Endodermal cell (in vitro differentiated cells): ENCODE measurements around the gene PLEKHM1. TPM values are rescaled to one million over a fixed set of nuclear protein-coding genes. Genes with fewer than 3 reads are reported as not detected.
"Not testable (repeated sequence)": the region's sequence is repeated elsewhere in the genome, so short reads cannot be mapped to it uniquely, and the experiment has no call there.

Experiments
- DNase-seq: peaks from one replicate; pipeline ENCODE4 v3.0.0-alpha.2; 2017
- H3K27ac ChIP-seq: 2 replicates; pipeline ENCODE4 v1.5.1; 2013; ENCODE audit warnings: mild to moderate bottlenecking, low read depth, low read length, moderate library complexity
- H3K27me3 ChIP-seq: 2 replicates; pipeline ENCODE4 v1.6.1; 2013; ENCODE audit warnings: mild to moderate bottlenecking, low read length, moderate library complexity; ENCODE audit not compliant: insufficient read depth, control insufficient read depth, poor library complexity, severe bottlenecking
- H3K36me3 ChIP-seq: 2 replicates; pipeline ENCODE4 v1.7.0; 2013; ENCODE audit warnings: mild to moderate bottlenecking, low read length, moderate library complexity; ENCODE audit not compliant: control insufficient read depth, insufficient read depth
- H3K4me1 ChIP-seq: one replicate; pipeline ENCODE4 v1.7.0; 2013; ENCODE audit warnings: low read length; ENCODE audit not compliant: control insufficient read depth, insufficient read depth
- H3K4me3 ChIP-seq: 2 replicates; pipeline ENCODE4 v1.5.1; 2013; ENCODE audit warnings: mild to moderate bottlenecking, low read length, moderate library complexity
- H3K9ac ChIP-seq: 2 replicates; pipeline ENCODE4 v1.6.1; 2013; ENCODE audit warnings: mild to moderate bottlenecking, low read length, moderate library complexity; ENCODE audit not compliant: poor library complexity, severe bottlenecking; ENCODE audit errors: extremely low read depth
- H3K9me3 ChIP-seq: 2 replicates; pipeline ENCODE4 v1.6.1; 2013; ENCODE audit warnings: mild to moderate bottlenecking, low read length, moderate library complexity; ENCODE audit not compliant: control insufficient read depth
- H3K27ac Mint-ChIP-seq: 2 replicates; pipeline ENCODE4 v1.8.0; 2020; ENCODE audit warnings: mixed read lengths
- H3K27me3 Mint-ChIP-seq: 2 replicates; pipeline ENCODE4 v1.8.0; 2021; ENCODE audit warnings: mild to moderate bottlenecking, mixed read lengths; ENCODE audit not compliant: insufficient read depth
- H3K36me3 Mint-ChIP-seq: 2 replicates; pipeline ENCODE4 v1.8.0; 2020; ENCODE audit warnings: low read depth, mixed read lengths
- H3K4me1 Mint-ChIP-seq: 2 replicates; pipeline ENCODE4 v1.8.0; 2020; ENCODE audit warnings: mixed read lengths
- H3K4me3 Mint-ChIP-seq: 2 replicates; pipeline ENCODE4 v1.8.0; 2020; ENCODE audit warnings: mild to moderate bottlenecking, moderate library complexity, mixed read lengths
- H3K9me3 Mint-ChIP-seq: 2 replicates; pipeline ENCODE4 v1.8.0; 2020; ENCODE audit warnings: mild to moderate bottlenecking, mixed read lengths
- WGBS, 2 experiments: methylation state at CpG; one replicate each; pipeline versions ENCODE4 v1.1.5 to v1.1.7; 2013; ENCODE audit warnings: missing lambda C conversion rate in 2 of 2, mixed read lengths in 1 of 2; ENCODE audit not compliant: insufficient coverage in 1 of 2, insufficient read length in 1 of 2; 5-methylcytosine and 5-hydroxymethylcytosine counted together
- total RNA-seq, 2 donors: library from RNA; stranded (reverse); fragmentation: NEBNext Ultra II Directional in 1 of 2; extraction: Animal tissue kit (Norgen Biotek cat#: 25700) in 1 of 2; gene quantifications; 2 replicates in 1 of 2; 3 replicates in 1 of 2; pipeline ENCODE4 v1.2.1, GENCODE V29; 2021

The PLEKHM1 gene
- total RNA-seq, 2 donors from 2014 or later, result 18.4 to 29.8 TPM

DNA sequence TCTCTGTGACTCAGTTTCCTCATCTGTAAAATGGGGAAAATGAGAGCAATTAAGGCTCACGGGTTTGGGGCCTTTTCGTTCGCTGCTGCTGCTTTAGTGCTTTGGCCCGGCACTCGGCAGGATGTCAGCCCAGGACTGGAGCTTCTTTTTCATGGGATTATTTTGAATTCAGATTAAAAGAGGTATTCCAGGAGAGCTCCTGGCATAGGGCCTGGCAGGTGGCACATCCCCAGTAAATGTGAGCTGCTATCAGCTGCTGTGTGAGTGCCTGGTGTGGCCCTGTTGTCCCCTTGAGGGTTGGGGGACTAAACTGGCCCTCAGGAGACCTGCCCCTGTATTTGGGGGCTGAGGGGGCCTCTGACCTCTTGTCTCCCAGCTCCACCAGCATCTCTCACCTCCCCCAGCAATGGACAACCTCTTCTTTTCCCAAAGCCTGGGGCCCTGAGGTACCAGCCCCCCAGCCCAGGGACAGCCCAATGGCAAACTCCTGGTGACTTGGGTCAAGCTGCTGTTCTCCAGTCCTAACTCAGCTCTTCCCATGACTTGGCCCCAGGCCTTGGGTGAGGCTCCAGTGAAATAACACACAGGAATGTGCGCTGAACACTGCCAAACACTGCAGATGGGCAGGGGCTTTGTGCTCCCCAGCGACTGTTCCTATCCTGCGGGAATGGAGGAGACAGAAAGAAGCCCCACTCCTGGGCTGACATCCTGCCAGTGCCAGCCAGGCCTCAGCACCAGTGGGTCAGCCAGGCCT is 43.5 kb downstream of the PLEKHM1 start:
- not testable (repeated sequence) for H3K4me1 ChIP-seq, H3K9ac ChIP-seq, DNase-seq, H3K27me3 ChIP-seq, H3K36me3 ChIP-seq, H3K4me1 Mint-ChIP-seq, H3K27me3 Mint-ChIP-seq, H3K27ac Mint-ChIP-seq, H3K36me3 Mint-ChIP-seq, H3K9me3 ChIP-seq, H3K4me3 Mint-ChIP-seq, H3K9me3 Mint-ChIP-seq, H3K4me3 ChIP-seq, H3K27ac ChIP-seq
- 96% methylated on average over 4 to 8 of the region's 8 CpGs for WGBS, 2 experiments

DNA sequence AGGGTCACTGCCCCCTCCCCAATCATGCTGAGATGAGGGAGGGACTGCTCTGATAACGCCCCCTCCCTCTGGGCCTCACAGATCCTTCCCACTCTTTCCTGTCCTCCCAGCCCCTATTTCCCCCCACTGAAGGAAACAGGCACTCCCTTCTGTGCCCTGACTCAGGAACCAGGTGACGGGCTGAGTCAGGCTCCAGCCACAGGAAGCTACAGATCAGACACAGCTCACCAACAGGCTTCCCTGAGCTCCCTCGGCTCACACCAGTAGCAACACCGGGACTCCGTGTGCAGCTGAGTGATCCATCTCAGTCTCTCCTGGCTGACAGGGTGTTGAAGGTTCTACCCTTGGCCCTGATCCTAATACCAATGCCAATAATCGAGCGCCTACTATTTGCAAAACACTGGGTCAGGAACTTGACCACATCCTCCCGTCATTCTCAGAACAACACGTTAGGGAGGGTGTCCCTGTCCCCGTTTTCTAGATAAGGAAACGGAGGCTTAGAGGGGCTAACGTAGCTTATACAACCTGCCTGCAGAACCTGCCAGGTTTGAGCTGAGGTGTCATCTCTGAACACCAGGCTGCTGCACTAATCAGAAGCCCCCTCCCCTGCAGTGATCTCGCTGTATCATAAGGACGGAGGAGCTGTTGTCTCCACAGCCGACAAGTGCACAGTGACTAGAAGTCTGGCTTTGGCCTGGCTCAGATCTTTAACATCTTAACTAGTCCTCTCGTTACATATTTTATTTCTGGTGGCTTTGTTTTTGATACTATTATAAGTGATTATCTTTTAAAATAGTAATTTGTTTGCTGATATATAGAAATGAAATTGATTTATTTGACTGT is 44.4 kb downstream of the PLEKHM1 start:
- H3K4me1 Mint-ChIP-seq, H3K4me3 Mint-ChIP-seq, H3K36me3 ChIP-seq, H3K9ac ChIP-seq, H3K27ac ChIP-seq, H3K27me3 Mint-ChIP-seq, H3K9me3 Mint-ChIP-seq, H3K9me3 ChIP-seq, DNase-seq, H3K27ac Mint-ChIP-seq, H3K36me3 Mint-ChIP-seq, H3K4me1 ChIP-seq, H3K27me3 ChIP-seq, H3K4me3 ChIP-seq: not testable (repeated sequence)
- 73 to 86% methylated on average over 3 to 14 of the region's 16 CpGs for WGBS, 2 experiments

DNA sequence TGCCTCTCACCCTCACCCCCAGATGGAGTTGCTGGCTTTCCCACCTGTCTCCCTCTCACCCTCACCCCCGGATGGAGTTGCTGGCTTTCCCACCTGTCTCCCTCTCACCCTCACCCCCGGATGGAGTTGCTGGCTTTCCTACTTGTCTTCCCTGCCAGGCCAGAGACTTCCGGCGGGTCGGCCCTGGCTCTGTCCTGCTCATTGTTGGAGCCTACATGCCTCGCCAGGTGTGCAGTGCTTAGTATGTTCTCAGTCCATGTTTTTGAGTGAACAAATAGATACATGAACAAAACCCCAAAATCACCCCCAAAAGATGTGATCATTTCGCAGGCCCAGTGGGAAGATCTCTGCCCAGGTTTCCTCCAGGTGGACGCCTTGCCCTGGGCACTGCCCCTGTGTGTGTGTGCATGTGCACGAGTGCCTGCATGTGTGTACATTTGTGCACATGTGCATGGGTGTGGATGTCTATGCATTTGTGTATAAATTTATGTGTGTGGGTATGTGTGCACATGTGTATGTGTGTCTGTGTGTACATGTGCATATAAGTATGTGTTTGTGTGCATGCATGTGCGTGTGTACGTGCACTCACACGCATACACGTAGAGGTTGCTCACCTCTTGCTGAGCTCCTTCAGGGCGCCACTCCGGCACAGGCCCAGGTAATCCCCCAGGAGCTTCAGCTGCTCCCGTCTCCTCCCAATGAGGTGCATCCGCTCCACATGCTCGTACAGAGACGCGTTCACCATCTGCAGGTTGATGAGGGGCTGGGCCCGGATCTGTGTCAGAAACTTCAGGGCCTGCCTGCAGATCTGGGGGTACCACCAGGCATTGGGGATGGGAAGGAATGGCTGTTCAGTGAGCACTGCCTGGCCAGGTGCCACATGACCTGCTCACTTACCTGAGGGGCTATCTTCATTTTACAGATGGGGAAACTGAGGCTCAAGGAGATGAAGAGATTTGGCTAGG is 45.4 kb downstream of the PLEKHM1 start:
- not testable (repeated sequence) for H3K27ac Mint-ChIP-seq, H3K9ac ChIP-seq, H3K4me3 Mint-ChIP-seq, H3K36me3 Mint-ChIP-seq, H3K4me1 Mint-ChIP-seq, H3K27me3 ChIP-seq, H3K4me1 ChIP-seq, DNase-seq, H3K27me3 Mint-ChIP-seq, H3K4me3 ChIP-seq, H3K9me3 ChIP-seq, H3K9me3 Mint-ChIP-seq, H3K27ac ChIP-seq, H3K36me3 ChIP-seq
- 92 to 95% methylated on average over 3 to 21 of the region's 21 CpGs for WGBS, 2 experiments

DNA sequence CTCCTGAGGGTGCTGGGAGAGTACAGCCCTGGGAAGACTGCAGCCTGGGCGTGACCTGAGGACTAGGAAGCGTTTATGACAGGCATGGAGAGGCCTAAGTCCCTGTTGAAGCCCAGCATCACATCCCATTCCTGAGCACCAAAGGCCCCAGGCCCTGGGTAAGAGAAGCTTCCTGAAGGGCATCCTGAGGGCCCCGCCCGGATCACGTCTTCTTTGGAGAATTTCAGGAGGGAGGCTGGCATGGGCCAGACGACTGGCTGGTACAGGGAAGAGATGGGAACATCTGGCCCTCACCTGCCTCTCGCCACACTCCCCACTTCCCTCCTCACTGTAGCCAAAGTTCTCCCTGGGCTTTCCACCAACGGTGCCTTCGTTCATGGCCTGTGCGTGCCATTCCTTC is 46.2 kb downstream of the PLEKHM1 start:
- DNase-seq, result peak; percentile 25
- H3K36me3 Mint-ChIP-seq, H3K36me3 ChIP-seq, H3K27me3 Mint-ChIP-seq, H3K9me3 ChIP-seq, H3K27me3 ChIP-seq, H3K9ac ChIP-seq, H3K4me1 ChIP-seq, H3K9me3 Mint-ChIP-seq, H3K4me3 Mint-ChIP-seq, H3K27ac ChIP-seq, H3K4me3 ChIP-seq, H3K27ac Mint-ChIP-seq: not testable (repeated sequence)
- peaks cover 14% of the 10 kb centered on the region for H3K4me1 Mint-ChIP-seq
- 95% methylated on average over 7 of the region's 10 CpGs; no CpG with 5 or more reads in 1 of the 2 experiments for WGBS, 2 experiments

DNA sequence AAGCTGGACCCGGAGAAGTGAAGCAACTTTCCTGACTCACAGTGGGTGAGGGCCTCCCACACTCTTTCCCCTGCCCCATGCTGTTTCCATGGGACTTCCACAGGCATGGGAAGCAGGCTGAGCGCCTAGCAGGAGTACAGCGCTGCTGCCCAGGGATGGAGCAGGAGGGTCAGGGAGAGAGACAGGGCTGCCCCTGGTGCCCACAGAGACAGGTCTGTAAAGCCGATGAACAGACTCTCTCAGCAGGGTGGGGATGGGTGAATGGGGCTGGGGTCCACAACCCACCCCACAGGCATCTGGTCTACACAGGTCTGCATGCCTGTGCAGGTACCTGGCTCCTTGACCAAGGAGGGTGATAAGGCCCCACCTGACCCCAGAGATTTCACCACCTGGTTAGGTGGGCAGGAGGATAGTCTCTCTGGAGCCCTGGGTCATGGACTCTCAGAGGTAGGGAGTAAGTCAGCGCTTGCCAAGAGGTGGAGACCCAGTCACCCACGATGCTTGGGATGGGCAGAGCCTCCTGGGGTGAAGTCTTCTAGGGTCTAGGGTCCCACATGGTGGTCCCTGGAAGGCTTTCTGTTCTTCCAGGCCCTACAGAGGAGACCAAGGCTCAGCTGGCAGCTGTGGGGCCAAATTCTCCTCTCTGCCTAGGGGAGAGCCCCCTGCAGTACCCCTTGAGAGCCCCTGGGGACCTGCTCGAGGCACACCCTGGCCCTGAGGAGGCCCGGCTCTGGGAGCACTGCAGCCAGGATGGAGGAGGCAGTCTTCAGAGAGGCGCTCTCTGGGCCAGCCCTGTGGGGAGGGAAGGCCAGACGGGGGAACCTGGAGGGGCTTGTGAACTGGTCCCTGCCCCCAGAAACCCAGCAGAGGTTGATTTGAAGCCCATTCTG is 46.9 kb downstream of the PLEKHM1 start:
- H3K9me3 ChIP-seq, H3K27me3 Mint-ChIP-seq, H3K27me3 ChIP-seq, H3K27ac Mint-ChIP-seq, H3K36me3 Mint-ChIP-seq, H3K9me3 Mint-ChIP-seq, H3K27ac ChIP-seq, H3K4me3 ChIP-seq, H3K4me3 Mint-ChIP-seq, H3K4me1 ChIP-seq, H3K9ac ChIP-seq, H3K36me3 ChIP-seq: not testable (repeated sequence)
- 89 to 100% methylated on average over 3 to 9 of the region's 10 CpGs for WGBS, 2 experiments
- peaks cover 16% of the 10 kb centered on the region for H3K4me1 Mint-ChIP-seq
- peak; percentile 36 for DNase-seq
